B cell (primary cell): ENCODE data around the gene PRKX. TPM values are rescaled to one million over a fixed set of nuclear protein-coding genes. Genes with fewer than 3 reads are reported as not detected.

Experiments used
- ATAC-seq: fragments of 200-7000 bp; cut with Tn5 transposase; one replicate; pipeline ENCODE4 v1.10.0; 2021; ENCODE audit warnings: low read depth, mild to moderate bottlenecking, moderate number of reproducible peaks, moderate library complexity
- CTCF ChIA-PET: fragments of 350-600 bp; sonication (Branson Sonifier 250); formaldehyde crosslinking; loops from one replicate; lab custom pipeline; 2021; ENCODE audit warnings: antibody characterized with exemption, inconsistent platforms; lab: Charles Lee
- POLR2A ChIA-PET: fragments of 350-600 bp; sonication (Branson Sonifier 250); formaldehyde crosslinking; loops from one replicate; lab custom pipeline; 2021; ENCODE audit warnings: antibody characterized with exemption; lab: Charles Lee
- DNase-seq: peaks from one replicate; pipeline ENCODE4 v3.0.0; 2013
- H2AFZ ChIP-seq: 2 replicates; pipeline ENCODE4 v1.6.1; 2012; ENCODE audit warnings: mild to moderate bottlenecking, low read depth, low read length; ENCODE audit not compliant: insufficient read depth, poor library complexity, severe bottlenecking
- H3K27ac ChIP-seq, 2 donors: 1 replicate in 1 of 2; 2 replicates in 1 of 2; pipeline ENCODE4 v1.5.1; 2012 to 2013; ENCODE audit warnings: low read length in 2 of 2, mild to moderate bottlenecking in 2 of 2, moderate library complexity in 1 of 2
- H3K27me3 ChIP-seq, 4 experiments: fragments of 200-600 bp in 1 of 4; sonication (generic) in 1 of 4; replicated peaks in 1 of 4; 1 replicate in 2 of 4; 2 replicates in 2 of 4; pipeline versions ENCODE4 v1.6.1 to v1.7.0; 2013 to 2016; ENCODE audit warnings: low read length in 3 of 4, mild to moderate bottlenecking in 2 of 4, mixed read lengths in 1 of 4, moderate library complexity in 1 of 4; ENCODE audit not compliant: insufficient read depth in 4 of 4, control insufficient read depth in 3 of 4; ENCODE audit errors: control extremely low read depth in 1 of 4
- H3K36me3 ChIP-seq, 2 experiments: replicated peaks in 1 of 2; 1 replicate in 1 of 2; 2 replicates in 1 of 2; pipeline versions ENCODE4 v1.6.1 to v1.7.1; 2013; ENCODE audit warnings: low read length in 1 of 2; ENCODE audit not compliant: insufficient read depth in 2 of 2, control insufficient read depth in 1 of 2; ENCODE audit errors: control extremely low read depth in 1 of 2, extremely low read depth in 1 of 2
- H3K4me1 ChIP-seq, 2 donors: fragments of 200-600 bp in 1 of 2; sonication (generic) in 1 of 2; 1 replicate in 1 of 2; 2 replicates in 1 of 2; pipeline versions ENCODE4 v1.5.1 to v1.6.1; 2013 to 2017; ENCODE audit warnings: low read length in 2 of 2; ENCODE audit not compliant: control insufficient read depth in 2 of 2, insufficient read depth in 2 of 2
- H3K4me2 ChIP-seq: replicated peaks from 2 replicates; pipeline ENCODE3; 2012; ENCODE audit warnings: mild to moderate bottlenecking, low read depth, low read length; ENCODE audit not compliant: poor library complexity, severe bottlenecking
- H3K4me3 ChIP-seq, 5 experiments: fragments of 200-600 bp in 1 of 5; sonication (generic) in 1 of 5; 1 replicate in 3 of 5; 2 replicates in 2 of 5; pipeline versions ENCODE4 v1.5.1 to v1.7.0; 2011 to 2016; ENCODE audit warnings: low read length in 4 of 5, mild to moderate bottlenecking in 4 of 5, low read depth in 2 of 5, control low read depth in 1 of 5, moderate library complexity in 1 of 5; ENCODE audit not compliant: insufficient read depth in 1 of 5; ENCODE audit errors: control extremely low read depth in 1 of 5, extremely low read depth in 1 of 5
- H3K79me2 ChIP-seq: fragments of 200-600 bp; sonication (generic); one replicate; pipeline ENCODE4 v1.6.0; 2016; ENCODE audit warnings: low read length; ENCODE audit not compliant: control insufficient read depth, insufficient read depth
- H3K9ac ChIP-seq: fragments of 200-600 bp; sonication (generic); 2 replicates; pipeline ENCODE4 v1.6.1; 2017; ENCODE audit warnings: mild to moderate bottlenecking, low read length, moderate library complexity
- H3K9me3 ChIP-seq, 3 donors: one replicate each; pipeline versions ENCODE4 v1.6.1 to v1.7.1; 2013; ENCODE audit warnings: low read length in 2 of 3; ENCODE audit not compliant: control insufficient read depth in 2 of 3, insufficient read depth in 1 of 3; ENCODE audit errors: control extremely low read depth in 1 of 3
- H4K20me1 ChIP-seq: 2 replicates; pipeline ENCODE4 v1.6.0; 2012; ENCODE audit warnings: mild to moderate bottlenecking, low read length; ENCODE audit not compliant: insufficient read depth, control insufficient read depth, poor library complexity, severe bottlenecking
- H3K27ac Mint-ChIP-seq: one replicate; pipeline ENCODE4 v1.8.0; 2021; ENCODE audit warnings: mixed read lengths
- H3K27me3 Mint-ChIP-seq: one replicate; pipeline ENCODE4 v1.8.0; 2021; ENCODE audit warnings: mixed read lengths
- H3K4me1 Mint-ChIP-seq: one replicate; pipeline ENCODE4 v1.8.0; 2021; ENCODE audit warnings: mixed read lengths
- H3K4me3 Mint-ChIP-seq: one replicate; pipeline ENCODE4 v1.8.0; 2021; ENCODE audit warnings: mixed read lengths
- H3K9me3 Mint-ChIP-seq: one replicate; pipeline ENCODE4 v1.8.0; 2022; ENCODE audit warnings: mixed read lengths; ENCODE audit not compliant: insufficient read depth
- EZH2 ChIP-seq: IDR thresholded peaks from 2 replicates; pipeline ENCODE4 v1.6.1; 2012; ENCODE audit warnings: borderline replicate concordance, low read depth, mild to moderate bottlenecking, moderate library complexity, low read length; ENCODE audit not compliant: insufficient read depth, poor library complexity, severe bottlenecking
- WGBS: methylation state at CpG from one replicate; pipeline ENCODE4 v1.1.5; 2013; ENCODE audit warnings: missing lambda C conversion rate; ENCODE audit not compliant: insufficient coverage; 5-methylcytosine and 5-hydroxymethylcytosine counted together
- intact Hi-C: fragments of 100-400 bp; cut with micrococcal nuclease; formaldehyde crosslinking; loops from one replicate; pipeline ENCODE4 v1.10.0; 2022
- polyA plus RNA-seq: library from polyadenylated mRNA; depleted of rRNA; stranded (reverse); fragments of >200 nt; gene quantifications from 2 replicates; pipeline ENCODE4 v1.2.3, GENCODE V29; 2012
- total RNA-seq, 2 donors: library from RNA; stranded (reverse); fragments of 120-200 nt in 1 of 2; gene quantifications; 1 replicate in 1 of 2; 2 replicates in 1 of 2; pipeline versions ENCODE4 v1.2.3 to v1.2.4, GENCODE V29; 2013 to 2022
- TF ChIP-seq, protein P1 (sequence below): fragments of 200-600 bp; IDR thresholded peaks from one replicate; pipeline ENCODE4 v1.8.0; 2022; ENCODE audit warnings: antibody characterized with exemption, mild to moderate bottlenecking

The PRKX gene
- total and polyA plus RNA-seq, 2 donors (not counting 1 experiment from before 2014, with no cell fraction given): 26.2 to 52.5 TPM

DNA sequence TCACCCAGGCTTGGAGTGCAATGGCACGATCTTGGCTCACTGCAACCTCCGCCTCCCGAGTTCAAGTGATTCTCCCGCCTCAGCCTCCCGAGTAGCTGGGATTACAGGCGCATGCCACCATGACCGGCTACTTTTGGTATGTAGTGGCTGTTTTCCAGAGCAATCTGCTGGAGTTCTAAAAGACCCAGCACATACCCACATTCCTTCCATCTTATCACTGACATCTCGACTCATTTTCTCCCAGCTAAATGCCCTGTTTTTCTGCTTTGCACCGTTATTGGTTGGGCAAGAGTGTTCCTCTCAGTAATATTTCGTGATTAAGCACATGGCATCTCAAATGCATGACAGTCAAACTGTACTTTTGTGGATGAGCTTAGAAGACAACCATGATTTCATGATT, 53.7 kb downstream of the PRKX start:
- H3K9me3 Mint-ChIP-seq: no peaks in the 10 kb centered on the region
- peaks cover 6 to 8% of the 10 kb centered on the region in 2 experiments for H3K36me3 ChIP-seq

DNA sequence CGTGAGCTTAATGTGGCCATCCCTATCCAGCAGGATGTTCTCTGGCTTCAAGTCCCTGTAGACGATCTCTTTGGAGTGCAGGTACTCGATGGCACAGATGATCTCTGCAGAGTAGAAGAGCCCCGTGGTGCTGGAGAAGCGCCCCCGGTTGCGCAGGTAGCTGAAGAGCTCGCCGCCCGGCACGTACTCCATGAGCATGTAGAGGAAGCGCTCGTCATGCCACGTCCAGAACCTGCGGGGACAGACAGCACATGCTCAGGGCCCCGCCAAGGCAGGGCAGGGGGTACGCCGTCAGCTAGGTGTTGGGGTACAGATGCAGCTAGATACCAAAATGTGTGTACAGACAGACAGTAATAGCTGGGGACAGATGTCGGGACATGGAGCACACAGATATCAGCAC, 58.3 kb downstream of the PRKX start:
- DNase-seq (no peak), ATAC-seq (no peak)
- Histone ChIP-seq H3K36me3 (peaks cover 7 to 17% of the 10 kb centered on the region in 2 experiments), H3K27me3 (no peaks in the 10 kb centered on the region), H4K20me1 (no peaks in the 10 kb centered on the region), H2AFZ (no peak overlapping the region), H3K27ac (no peak overlapping the region), H3K9ac (no peak overlapping the region), H3K79me2 (no peaks in the 10 kb centered on the region), H3K4me3 (no peak overlapping the region), H3K4me1 (no peaks in the 10 kb centered on the region), H3K4me2 (no peak overlapping the region), H3K9me3 (no peaks in the 10 kb centered on the region)
- Mint-ChIP-seq H3K4me1 (no peaks in the 10 kb centered on the region), H3K9me3 (no peaks in the 10 kb centered on the region), H3K27ac (no peak overlapping the region), H3K27me3 (no peaks in the 10 kb centered on the region), H3K4me3 (no peak overlapping the region)
- POLR2A ChIA-PET: no interaction called here
- intact Hi-C loops: no loop called here
- CTCF ChIA-PET: no interaction called here
- 100% methylated on average over 8 of the region's 19 CpGs for WGBS
- no peak for TF ChIP-seq EZH2
- TF ChIP-seq, protein P1, sequence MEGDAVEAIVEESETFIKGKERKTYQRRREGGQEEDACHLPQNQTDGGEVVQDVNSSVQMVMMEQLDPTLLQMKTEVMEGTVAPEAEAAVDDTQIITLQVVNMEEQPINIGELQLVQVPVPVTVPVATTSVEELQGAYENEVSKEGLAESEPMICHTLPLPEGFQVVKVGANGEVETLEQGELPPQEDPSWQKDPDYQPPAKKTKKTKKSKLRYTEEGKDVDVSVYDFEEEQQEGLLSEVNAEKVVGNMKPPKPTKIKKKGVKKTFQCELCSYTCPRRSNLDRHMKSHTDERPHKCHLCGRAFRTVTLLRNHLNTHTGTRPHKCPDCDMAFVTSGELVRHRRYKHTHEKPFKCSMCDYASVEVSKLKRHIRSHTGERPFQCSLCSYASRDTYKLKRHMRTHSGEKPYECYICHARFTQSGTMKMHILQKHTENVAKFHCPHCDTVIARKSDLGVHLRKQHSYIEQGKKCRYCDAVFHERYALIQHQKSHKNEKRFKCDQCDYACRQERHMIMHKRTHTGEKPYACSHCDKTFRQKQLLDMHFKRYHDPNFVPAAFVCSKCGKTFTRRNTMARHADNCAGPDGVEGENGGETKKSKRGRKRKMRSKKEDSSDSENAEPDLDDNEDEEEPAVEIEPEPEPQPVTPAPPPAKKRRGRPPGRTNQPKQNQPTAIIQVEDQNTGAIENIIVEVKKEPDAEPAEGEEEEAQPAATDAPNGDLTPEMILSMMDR: no peak

More for the DNA sequence above, 53.7 kb downstream of the PRKX start:
- no peaks in the 10 kb centered on the region for H4K20me1 ChIP-seq
- Mint-ChIP-seq H3K27me3 (no peaks in the 10 kb centered on the region), H3K4me3 (no peak overlapping the region), H3K27ac (no peak overlapping the region), H3K4me1 (peaks cover 21% of the 10 kb centered on the region)
- POLR2A ChIA-PET: no interaction called here
- H3K4me2 ChIP-seq: no peak overlapping the region
- peaks cover 4% of the 10 kb centered on the region for H3K79me2 ChIP-seq
- DNase-seq: no peak
- H3K9ac ChIP-seq: no peak overlapping the region
- no peak overlapping the region for H3K4me3 ChIP-seq
- no peak for ATAC-seq
- WGBS: 80% methylated on average over 5 of the region's 10 CpGs
- no peaks in the 10 kb centered on the region for H3K27me3 ChIP-seq
- H2AFZ ChIP-seq: no peak overlapping the region
- no peak overlapping the region for H3K27ac ChIP-seq
- no peaks in the 10 kb centered on the region for H3K9me3 ChIP-seq
- peaks cover 11 to 21% of the 10 kb centered on the region in 2 donors for H3K4me1 ChIP-seq
- intact Hi-C loops: loop anchor here (5.0 kb wide), 1 partner anchor 53 kb away; the partner anchor contains the start of gene PRKX
- TF ChIP-seq, protein P1: no peak
- TF ChIP-seq EZH2: no peak
- CTCF ChIA-PET: interaction anchor here (0.8 kb wide), 1 partner anchor 8 kb away, joined by 3 read pairs; no protein-coding TSS in a partner anchor
